Keratinocyte (primary cell): Measurements from ENCODE around the gene HYI. TPM values are rescaled to one million over a fixed set of nuclear protein-coding genes. Genes with fewer than 3 reads are reported as not detected.

Experiments
- DNase-seq: peaks from one replicate; pipeline ENCODE4 v3.0.0-alpha.2; 2011; ENCODE audit warnings: low read depth, missing footprints, low spot score
- FAIRE-seq: peaks from 2 replicates; lab custom pipeline; 2011; peaks lifted over from hg19 to GRCh38; lab: Jason Lieb, UNC
- H2AFZ ChIP-seq: 2 replicates; pipeline ENCODE4 v1.6.0; 2012; ENCODE audit warnings: low read length, control low read depth, inconsistent platforms; ENCODE audit not compliant: control insufficient read depth
- H3K27ac ChIP-seq: 2 replicates; pipeline ENCODE4 v1.5.1; 2011; ENCODE audit warnings: low read length; ENCODE audit not compliant: control insufficient read depth, insufficient read depth
- H3K27me3 ChIP-seq: 3 replicates; pipeline ENCODE4 v1.6.0; 2011; ENCODE audit warnings: low read length; ENCODE audit not compliant: control insufficient read depth, insufficient read depth; ENCODE audit errors: extremely low read depth
- H3K36me3 ChIP-seq, 2 experiments: 2 replicates in 1 of 2; 3 replicates in 1 of 2; pipeline ENCODE4 v1.5.1; 2011; ENCODE audit warnings: low read length in 2 of 2, mild to moderate bottlenecking in 1 of 2; ENCODE audit not compliant: control insufficient read depth in 2 of 2, insufficient read depth in 2 of 2; ENCODE audit errors: extremely low read depth in 1 of 2
- H3K4me1 ChIP-seq: 3 replicates; pipeline ENCODE4 v1.5.1; 2011; ENCODE audit warnings: low read length; ENCODE audit not compliant: control insufficient read depth, insufficient read depth; ENCODE audit errors: extremely low read depth
- H3K4me2 ChIP-seq: 3 replicates; pipeline ENCODE4 v1.6.0; 2011; ENCODE audit warnings: low read depth, low read length; ENCODE audit not compliant: control insufficient read depth, insufficient read depth; ENCODE audit errors: extremely low read depth
- H3K4me3 ChIP-seq, 3 experiments: fragments of 200-600 bp in 1 of 3; sonication (generic) in 1 of 3; 2 replicates in 2 of 3; 3 replicates in 1 of 3; pipeline ENCODE4 v1.5.1; 2011 to 2016; ENCODE audit warnings: low read length in 3 of 3, mild to moderate bottlenecking in 3 of 3, control low read depth in 2 of 3, inconsistent platforms in 1 of 3, low read depth in 1 of 3, mixed read lengths in 1 of 3, mixed run types in 1 of 3, moderate library complexity in 1 of 3; ENCODE audit not compliant: control insufficient read depth in 2 of 3, insufficient read depth in 2 of 3; ENCODE audit errors: extremely low read depth in 1 of 3
- H3K79me2 ChIP-seq: 2 replicates; pipeline ENCODE4 v1.6.0; 2012; ENCODE audit warnings: low read length; ENCODE audit not compliant: control insufficient read depth, insufficient read depth
- H3K9ac ChIP-seq: 3 replicates; pipeline ENCODE4 v1.6.0; 2011; ENCODE audit warnings: low read length; ENCODE audit not compliant: control insufficient read depth, insufficient read depth; ENCODE audit errors: extremely low read depth
- H3K9me1 ChIP-seq: 3 replicates; pipeline ENCODE4 v1.6.0; 2011; ENCODE audit warnings: low read length; ENCODE audit not compliant: control insufficient read depth, insufficient read depth; ENCODE audit errors: extremely low read depth
- H3K9me3 ChIP-seq: 2 replicates; pipeline ENCODE4 v1.5.1; 2012; ENCODE audit warnings: low read depth, low read length; ENCODE audit not compliant: control insufficient read depth
- H4K20me1 ChIP-seq: 3 replicates; pipeline ENCODE4 v1.6.0; 2011; ENCODE audit warnings: low read length; ENCODE audit not compliant: control insufficient read depth, insufficient read depth; ENCODE audit errors: extremely low read depth
- CTCF ChIP-seq, 3 experiments: IDR thresholded peaks in 1 of 3; conservative IDR thresholded peaks in 1 of 3; optimal IDR thresholded peaks in 1 of 3; 2 replicates in 2 of 3; 3 replicates in 1 of 3; pipeline versions ENCODE3 to v1.5.1; 2011; ENCODE audit warnings: low read length in 3 of 3, mild to moderate bottlenecking in 3 of 3, moderate library complexity in 2 of 3, control low read depth in 1 of 3, inconsistent platforms in 1 of 3; ENCODE audit not compliant: insufficient read depth in 2 of 3; ENCODE audit errors: extremely low read depth in 1 of 3
- EZH2 ChIP-seq: IDR thresholded peaks from one replicate; pipeline ENCODE4 v1.6.1; 2012; ENCODE audit warnings: inconsistent platforms, mild to moderate bottlenecking, low read length, moderate library complexity
- dilution Hi-C: fragments of 300-500 bp; cut with MboI; formaldehyde crosslinking; loops from one replicate; pipeline ENCODE4 v1.7.0; 2020; ENCODE audit warnings: low sequenced_read_pairs; ENCODE audit not compliant: extremely low pct_ligation_motif_present
- polyA plus RNA-seq, 5 experiments: library from polyadenylated mRNA; depleted of rRNA in 3 of 5; stranded (reverse) in 3 of 5; stranded (forward) in 1 of 5; unstranded in 1 of 5; fragments of >200 nt; gene quantifications; 1 replicate in 1 of 5; 2 replicates in 3 of 5; 3 replicates in 1 of 5; pipeline versions ENCODE4 v1.2.1 to v1.2.3, GENCODE V29; 2011 to 2012; ENCODE audit warnings: missing spikeins in 2 of 5, low read depth in 1 of 5, low replicate concordance in 1 of 5

HYI gene
- polyA plus RNA-seq, 1 donor (not counting 4 experiments of a cell fraction or from before 2014, with no cell fraction given) = 26.9 TPM

- FAIRE-seq (no peak), DNase-seq (no peak)
- H3K4me3 ChIP-seq = no peak overlapping the region
- H4K20me1 ChIP-seq = no peaks in the 10 kb centered on the region
- H2AFZ ChIP-seq = no peak overlapping the region
- H3K79me2 ChIP-seq = no peaks in the 10 kb centered on the region
- H3K9ac ChIP-seq = no peak overlapping the region
- dilution Hi-C loops = no loop called here
- no peak overlapping the region for H3K27ac ChIP-seq
- no peaks in the 10 kb centered on the region for H3K27me3 ChIP-seq
- H3K9me1 ChIP-seq = no peaks in the 10 kb centered on the region
- TF ChIP-seq CTCF (optimal IDR thresholded peaks at IDR 0.05 in 1 of 3, IDR thresholded peaks at IDR 0.05 in 1 of 3, conservative IDR thresholded peaks at IDR 0.05 in 1 of 3; ENCODE audit: extremely low read depth in 1 of 3, insufficient read depth in 2 of 3, low read length in 3 of 3) (no peak), EZH2 (no peak)
- no peaks in the 10 kb centered on the region for H3K9me3 ChIP-seq
- no peak overlapping the region for H3K4me2 ChIP-seq
- no peaks in the 10 kb centered on the region for H3K36me3 ChIP-seq
- peaks cover 4% of the 10 kb centered on the region for H3K4me1 ChIP-seq
Measured at GRCh38 chr1:43464681-43465504, 11.2 kb upstream of the HYI start.

- peaks cover 4% of the 10 kb centered on the region for H3K4me1 ChIP-seq
- H3K27me3 ChIP-seq = no peaks in the 10 kb centered on the region
- TF ChIP-seq CTCF (optimal IDR thresholded peaks at IDR 0.05 in 1 of 3, IDR thresholded peaks at IDR 0.05 in 1 of 3, conservative IDR thresholded peaks at IDR 0.05 in 1 of 3; ENCODE audit: extremely low read depth in 1 of 3, insufficient read depth in 2 of 3, low read length in 3 of 3) (no peak), EZH2 (no peak)
- dilution Hi-C loops = no loop called here
- no peak overlapping the region for H3K4me3 ChIP-seq
- no peaks in the 10 kb centered on the region for H3K9me3 ChIP-seq
- FAIRE-seq (no peak), DNase-seq (no peak)
- no peak overlapping the region for H3K9ac ChIP-seq
- H3K27ac ChIP-seq = no peak overlapping the region
- no peak overlapping the region for H2AFZ ChIP-seq
- no peak overlapping the region for H3K4me2 ChIP-seq
- no peaks in the 10 kb centered on the region for H3K79me2 ChIP-seq
- H3K36me3 ChIP-seq = no peaks in the 10 kb centered on the region
- no peaks in the 10 kb centered on the region for H4K20me1 ChIP-seq
- H3K9me1 ChIP-seq = no peaks in the 10 kb centered on the region
Measured at GRCh38 chr1:43463479-43463878, 9.7 kb upstream of the HYI start.
